Measurements from ENCODE around the gene PHF2.

The PHF2 gene

DNA sequence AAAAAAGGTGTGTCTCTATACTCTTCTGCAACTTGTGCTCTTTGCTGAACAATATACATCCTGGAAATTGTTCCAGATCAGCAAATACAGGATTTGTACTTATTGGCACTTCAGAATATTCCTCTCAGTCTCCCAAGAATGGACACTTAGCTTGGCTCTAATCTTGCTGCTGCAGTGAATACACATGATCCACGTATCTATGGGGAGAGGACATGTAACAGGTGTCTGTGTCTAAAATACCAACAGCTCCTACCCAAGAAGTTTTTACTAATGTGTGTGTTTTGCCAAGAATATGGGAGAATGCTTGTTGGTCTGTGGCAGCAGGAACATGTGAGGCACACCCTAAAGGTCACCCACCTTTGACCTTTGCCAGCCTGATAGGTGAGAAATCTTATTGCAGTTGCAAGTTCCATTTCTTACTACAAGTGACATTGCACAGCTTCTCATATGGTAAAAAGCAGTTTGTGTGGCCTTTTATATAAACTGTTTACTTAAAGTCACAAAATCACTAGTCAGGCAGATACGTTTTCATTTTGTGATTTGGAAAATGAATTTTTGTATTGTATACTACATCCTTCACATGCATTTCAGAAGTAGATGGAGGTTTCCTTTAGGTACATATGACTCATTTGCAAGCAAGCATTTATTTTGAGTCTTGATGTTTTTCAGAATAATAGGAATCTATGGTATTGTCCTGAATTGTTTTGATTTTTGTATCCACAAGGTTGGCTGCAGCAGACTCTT lies 35.8 kb downstream of the PHF2 start:
- H3K27ac ChIP-seq, result no peak overlapping the region
- TF ChIP-seq ZFX (IDR thresholded peaks at IDR 0.05; ENCODE audit: borderline replicate concordance), result no peak
- TF ChIP-seq, protein P1, sequence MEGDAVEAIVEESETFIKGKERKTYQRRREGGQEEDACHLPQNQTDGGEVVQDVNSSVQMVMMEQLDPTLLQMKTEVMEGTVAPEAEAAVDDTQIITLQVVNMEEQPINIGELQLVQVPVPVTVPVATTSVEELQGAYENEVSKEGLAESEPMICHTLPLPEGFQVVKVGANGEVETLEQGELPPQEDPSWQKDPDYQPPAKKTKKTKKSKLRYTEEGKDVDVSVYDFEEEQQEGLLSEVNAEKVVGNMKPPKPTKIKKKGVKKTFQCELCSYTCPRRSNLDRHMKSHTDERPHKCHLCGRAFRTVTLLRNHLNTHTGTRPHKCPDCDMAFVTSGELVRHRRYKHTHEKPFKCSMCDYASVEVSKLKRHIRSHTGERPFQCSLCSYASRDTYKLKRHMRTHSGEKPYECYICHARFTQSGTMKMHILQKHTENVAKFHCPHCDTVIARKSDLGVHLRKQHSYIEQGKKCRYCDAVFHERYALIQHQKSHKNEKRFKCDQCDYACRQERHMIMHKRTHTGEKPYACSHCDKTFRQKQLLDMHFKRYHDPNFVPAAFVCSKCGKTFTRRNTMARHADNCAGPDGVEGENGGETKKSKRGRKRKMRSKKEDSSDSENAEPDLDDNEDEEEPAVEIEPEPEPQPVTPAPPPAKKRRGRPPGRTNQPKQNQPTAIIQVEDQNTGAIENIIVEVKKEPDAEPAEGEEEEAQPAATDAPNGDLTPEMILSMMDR (IDR thresholded peaks at IDR 0.05), result no peak

DNA sequence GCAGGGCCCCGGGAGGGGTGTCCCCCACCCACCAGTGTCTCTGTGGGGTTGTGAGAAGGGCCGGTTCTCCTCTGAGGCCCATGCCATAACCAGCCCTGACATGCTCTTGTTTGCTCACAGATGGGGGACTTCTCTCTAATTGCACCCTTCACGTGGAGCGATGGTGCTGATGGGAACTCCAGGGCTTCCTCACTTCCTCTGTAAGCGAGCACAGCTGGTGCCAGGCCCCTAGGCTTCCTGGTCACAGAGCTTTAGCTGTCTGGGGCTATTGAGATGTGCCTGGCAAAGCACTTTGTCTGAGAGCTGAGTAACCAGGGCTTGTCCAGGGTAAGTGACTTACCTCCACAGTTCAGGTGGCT lies 36.4 kb downstream of the PHF2 start:
- no peak overlapping the region for H3K27ac ChIP-seq
- TF ChIP-seq, protein P1 (IDR thresholded peaks at IDR 0.05), result no peak
- TF ChIP-seq ZFX (IDR thresholded peaks at IDR 0.05; ENCODE audit: borderline replicate concordance), result no peak

DNA sequence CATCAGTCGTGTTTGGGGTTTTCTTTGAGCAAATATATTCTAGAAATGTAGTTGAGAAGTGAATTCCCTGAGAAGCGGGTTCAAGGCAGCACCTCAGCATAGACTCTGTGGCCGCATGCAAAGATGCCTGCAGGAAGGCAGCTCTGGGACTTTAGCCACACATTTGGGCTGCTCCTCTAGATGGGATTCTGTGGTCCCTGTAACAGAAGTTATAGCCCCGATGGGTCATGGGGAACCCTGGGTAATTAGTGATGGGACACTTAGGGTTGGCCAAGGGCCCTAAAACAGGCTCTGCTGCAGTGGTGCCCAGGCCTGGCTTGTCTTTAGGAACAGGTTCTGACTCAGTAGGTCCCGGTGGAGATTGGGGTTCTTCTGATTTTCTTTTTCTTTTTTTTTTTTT lies 36.8 kb downstream of the PHF2 start:
- no peak for TF ChIP-seq ZFX (IDR thresholded peaks at IDR 0.05; ENCODE audit: borderline replicate concordance)
- TF ChIP-seq, protein P1 (IDR thresholded peaks at IDR 0.05), result no peak
- no peak overlapping the region for H3K27ac ChIP-seq

DNA sequence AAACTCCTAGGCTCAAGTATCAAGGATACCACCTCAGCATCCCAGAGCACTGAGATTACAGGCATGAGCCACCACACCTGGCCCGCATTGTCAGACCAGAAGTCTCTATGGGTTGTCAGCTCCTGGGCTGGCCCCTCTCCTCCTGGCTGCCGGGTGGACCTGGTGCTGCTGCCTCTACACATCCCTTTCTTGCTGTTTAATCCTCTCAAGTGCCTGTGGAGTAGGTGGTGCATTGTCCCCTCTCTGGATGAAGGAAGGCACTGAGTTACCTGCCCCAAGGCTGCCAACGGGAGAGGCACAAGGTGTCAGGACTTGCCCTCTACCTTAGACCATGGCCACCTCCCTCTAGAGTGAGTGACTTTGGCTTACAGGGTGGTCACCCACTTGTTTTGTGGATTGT lies 37.4 kb downstream of the PHF2 start:
- TF ChIP-seq, protein P1 (IDR thresholded peaks at IDR 0.05), result no peak
- TF ChIP-seq ZFX (IDR thresholded peaks at IDR 0.05; ENCODE audit: borderline replicate concordance), result no peak
- no peak overlapping the region for H3K27ac ChIP-seq

DNA sequence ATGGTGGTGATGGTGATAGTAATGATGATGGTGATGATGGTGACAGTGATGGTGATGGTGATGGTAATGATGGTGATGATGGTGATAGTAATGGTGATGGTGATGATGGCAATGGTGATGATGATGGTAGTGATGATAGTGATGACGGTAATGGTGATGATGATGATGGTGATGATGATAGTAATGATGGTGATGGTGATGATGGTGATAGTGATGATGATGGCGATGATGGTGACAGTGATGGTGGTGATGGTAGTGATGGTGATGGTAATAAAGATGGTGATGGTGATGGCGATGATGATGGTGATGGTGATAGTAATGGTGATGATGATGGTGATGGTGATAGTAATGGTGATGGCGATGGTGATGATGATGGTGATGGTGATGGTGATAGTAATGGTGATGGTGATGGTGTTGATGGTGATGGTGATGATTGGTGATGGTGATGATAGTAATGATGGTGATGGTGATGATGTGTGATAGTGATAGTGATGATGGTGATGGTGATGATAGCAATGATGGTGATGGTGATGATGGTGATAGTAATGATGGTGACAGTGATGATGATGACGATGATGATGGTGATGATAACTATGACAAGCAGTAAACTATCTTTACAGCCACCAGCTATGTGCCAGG lies 38.6 kb downstream of the PHF2 start:
- TF ChIP-seq, protein P1 (IDR thresholded peaks at IDR 0.05), result no peak
- no peak overlapping the region for H3K27ac ChIP-seq

DNA sequence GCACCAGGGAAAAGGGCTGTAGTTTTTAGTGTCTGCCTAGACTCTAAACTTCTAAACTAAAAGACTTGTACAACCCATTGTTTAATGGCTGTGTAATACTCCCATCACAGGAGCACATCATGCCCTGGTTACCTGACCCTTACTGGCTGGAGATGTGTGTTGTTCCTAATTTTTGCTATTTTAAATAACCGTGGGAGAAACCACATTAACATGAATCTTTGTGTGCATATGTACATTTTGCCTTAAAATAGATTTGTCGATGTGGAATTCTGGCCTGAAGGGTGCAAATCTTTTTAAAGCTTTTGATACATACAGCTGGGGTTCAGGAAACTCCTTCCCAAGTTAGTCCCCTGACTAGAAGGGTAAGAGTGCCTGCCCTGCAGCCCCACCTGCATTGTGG lies 39.7 kb downstream of the PHF2 start:
- no peak overlapping the region for H3K27ac ChIP-seq
- no peak for TF ChIP-seq ZFX (IDR thresholded peaks at IDR 0.05; ENCODE audit: borderline replicate concordance)
- TF ChIP-seq, protein P1 (IDR thresholded peaks at IDR 0.05), result no peak

DNA sequence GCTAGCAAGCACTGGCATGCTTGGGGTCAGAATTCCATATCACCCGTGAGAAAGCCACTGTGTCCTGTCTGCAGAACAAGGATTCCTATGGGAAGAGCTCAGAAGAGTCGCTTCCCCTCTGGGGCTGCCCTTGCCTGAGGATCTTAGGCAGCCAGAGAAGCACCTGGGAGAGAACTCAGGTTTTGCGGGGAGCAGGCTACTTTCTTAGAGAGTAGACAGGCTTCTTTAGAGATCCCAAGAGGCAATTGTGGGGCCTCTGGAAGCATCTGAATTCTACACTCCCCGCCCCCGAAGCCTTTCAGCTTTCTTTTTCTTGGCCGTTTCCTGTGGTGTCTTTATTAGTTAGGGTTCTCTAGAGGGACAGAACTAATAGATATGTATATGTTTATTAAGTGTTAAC lies 40.9 kb downstream of the PHF2 start:
- no peak for TF ChIP-seq ZFX (IDR thresholded peaks at IDR 0.05; ENCODE audit: borderline replicate concordance)
- TF ChIP-seq, protein P1 (IDR thresholded peaks at IDR 0.05), result no peak
- H3K27ac ChIP-seq, result no peak overlapping the region
